Keratinocyte (primary cell): Measurements from ENCODE around the gene P2RY8. TPM values are rescaled to one million over a fixed set of nuclear protein-coding genes. Genes with fewer than 3 reads are reported as not detected.

Experiments
- DNase-seq: peaks from one replicate; pipeline ENCODE4 v3.0.0-alpha.2; 2011; ENCODE audit warnings: low read depth, missing footprints, low spot score
- FAIRE-seq: peaks from 2 replicates; lab custom pipeline; 2011; peaks lifted over from hg19 to GRCh38; lab: Jason Lieb, UNC
- H2AFZ ChIP-seq: 2 replicates; pipeline ENCODE4 v1.6.0; 2012; ENCODE audit warnings: low read length, control low read depth, inconsistent platforms; ENCODE audit not compliant: control insufficient read depth
- H3K27ac ChIP-seq: 2 replicates; pipeline ENCODE4 v1.5.1; 2011; ENCODE audit warnings: low read length; ENCODE audit not compliant: control insufficient read depth, insufficient read depth
- H3K27me3 ChIP-seq: 3 replicates; pipeline ENCODE4 v1.6.0; 2011; ENCODE audit warnings: low read length; ENCODE audit not compliant: control insufficient read depth, insufficient read depth; ENCODE audit errors: extremely low read depth
- H3K36me3 ChIP-seq, 2 experiments: 2 replicates in 1 of 2; 3 replicates in 1 of 2; pipeline ENCODE4 v1.5.1; 2011; ENCODE audit warnings: low read length in 2 of 2, mild to moderate bottlenecking in 1 of 2; ENCODE audit not compliant: control insufficient read depth in 2 of 2, insufficient read depth in 2 of 2; ENCODE audit errors: extremely low read depth in 1 of 2
- H3K4me1 ChIP-seq: 3 replicates; pipeline ENCODE4 v1.5.1; 2011; ENCODE audit warnings: low read length; ENCODE audit not compliant: control insufficient read depth, insufficient read depth; ENCODE audit errors: extremely low read depth
- H3K4me2 ChIP-seq: 3 replicates; pipeline ENCODE4 v1.6.0; 2011; ENCODE audit warnings: low read depth, low read length; ENCODE audit not compliant: control insufficient read depth, insufficient read depth; ENCODE audit errors: extremely low read depth
- H3K4me3 ChIP-seq, 3 experiments: fragments of 200-600 bp in 1 of 3; sonication (generic) in 1 of 3; 2 replicates in 2 of 3; 3 replicates in 1 of 3; pipeline ENCODE4 v1.5.1; 2011 to 2016; ENCODE audit warnings: low read length in 3 of 3, mild to moderate bottlenecking in 3 of 3, control low read depth in 2 of 3, inconsistent platforms in 1 of 3, low read depth in 1 of 3, mixed read lengths in 1 of 3, mixed run types in 1 of 3, moderate library complexity in 1 of 3; ENCODE audit not compliant: control insufficient read depth in 2 of 3, insufficient read depth in 2 of 3; ENCODE audit errors: extremely low read depth in 1 of 3
- H3K79me2 ChIP-seq: 2 replicates; pipeline ENCODE4 v1.6.0; 2012; ENCODE audit warnings: low read length; ENCODE audit not compliant: control insufficient read depth, insufficient read depth
- H3K9ac ChIP-seq: 3 replicates; pipeline ENCODE4 v1.6.0; 2011; ENCODE audit warnings: low read length; ENCODE audit not compliant: control insufficient read depth, insufficient read depth; ENCODE audit errors: extremely low read depth
- H3K9me1 ChIP-seq: 3 replicates; pipeline ENCODE4 v1.6.0; 2011; ENCODE audit warnings: low read length; ENCODE audit not compliant: control insufficient read depth, insufficient read depth; ENCODE audit errors: extremely low read depth
- H3K9me3 ChIP-seq: 2 replicates; pipeline ENCODE4 v1.5.1; 2012; ENCODE audit warnings: low read depth, low read length; ENCODE audit not compliant: control insufficient read depth
- H4K20me1 ChIP-seq: 3 replicates; pipeline ENCODE4 v1.6.0; 2011; ENCODE audit warnings: low read length; ENCODE audit not compliant: control insufficient read depth, insufficient read depth; ENCODE audit errors: extremely low read depth
- CTCF ChIP-seq, 3 experiments: IDR thresholded peaks in 1 of 3; conservative IDR thresholded peaks in 1 of 3; optimal IDR thresholded peaks in 1 of 3; 2 replicates in 2 of 3; 3 replicates in 1 of 3; pipeline versions ENCODE3 to v1.5.1; 2011; ENCODE audit warnings: low read length in 3 of 3, mild to moderate bottlenecking in 3 of 3, moderate library complexity in 2 of 3, control low read depth in 1 of 3, inconsistent platforms in 1 of 3; ENCODE audit not compliant: insufficient read depth in 2 of 3; ENCODE audit errors: extremely low read depth in 1 of 3
- EZH2 ChIP-seq: IDR thresholded peaks from one replicate; pipeline ENCODE4 v1.6.1; 2012; ENCODE audit warnings: inconsistent platforms, mild to moderate bottlenecking, low read length, moderate library complexity
- dilution Hi-C: fragments of 300-500 bp; cut with MboI; formaldehyde crosslinking; loops from one replicate; pipeline ENCODE4 v1.7.0; 2020; ENCODE audit warnings: low sequenced_read_pairs; ENCODE audit not compliant: extremely low pct_ligation_motif_present
- polyA plus RNA-seq, 5 experiments: library from polyadenylated mRNA; depleted of rRNA in 3 of 5; stranded (reverse) in 3 of 5; stranded (forward) in 1 of 5; unstranded in 1 of 5; fragments of >200 nt; gene quantifications; 1 replicate in 1 of 5; 2 replicates in 3 of 5; 3 replicates in 1 of 5; pipeline versions ENCODE4 v1.2.1 to v1.2.3, GENCODE V29; 2011 to 2012; ENCODE audit warnings: missing spikeins in 2 of 5, low read depth in 1 of 5, low replicate concordance in 1 of 5

Gene P2RY8
- polyA plus RNA-seq, 1 donor (not counting 4 experiments of a cell fraction or from before 2014, with no cell fraction given) = not detected

- Histone ChIP-seq H3K36me3 (no peaks in the 10 kb centered on the region), H2AFZ (no peak overlapping the region), H4K20me1 (no peaks in the 10 kb centered on the region), H3K27me3 (no peaks in the 10 kb centered on the region), H3K4me1 (no peaks in the 10 kb centered on the region), H3K79me2 (no peaks in the 10 kb centered on the region), H3K9me3 (peaks cover 4% of the 10 kb centered on the region), H3K9me1 (no peaks in the 10 kb centered on the region), H3K9ac (no peak overlapping the region), H3K27ac (no peak overlapping the region), H3K4me3 (no peak overlapping the region), H3K4me2 (no peak overlapping the region)
- TF ChIP-seq CTCF (optimal IDR thresholded peaks at IDR 0.05 in 1 of 3, IDR thresholded peaks at IDR 0.05 in 1 of 3, conservative IDR thresholded peaks at IDR 0.05 in 1 of 3; ENCODE audit: extremely low read depth in 1 of 3, insufficient read depth in 2 of 3, low read length in 3 of 3) = no peak
- no peak for TF ChIP-seq EZH2
- DNase-seq (no peak), FAIRE-seq (no peak)
- dilution Hi-C loops = no loop called here
Measured at GRCh38 chrX:1528186-1528883, 8.7 kb downstream of the P2RY8 start.

- dilution Hi-C loops = no loop called here
- Histone ChIP-seq H3K27ac (no peak overlapping the region), H3K4me1 (no peaks in the 10 kb centered on the region), H4K20me1 (no peaks in the 10 kb centered on the region), H3K4me3 (no peak overlapping the region), H3K4me2 (no peak overlapping the region), H3K9ac (no peak overlapping the region), H3K27me3 (no peaks in the 10 kb centered on the region), H3K9me3 (peaks cover 4% of the 10 kb centered on the region), H3K36me3 (no peaks in the 10 kb centered on the region), H2AFZ (no peak overlapping the region), H3K9me1 (no peaks in the 10 kb centered on the region), H3K79me2 (no peaks in the 10 kb centered on the region)
- DNase-seq (no peak), FAIRE-seq (no peak)
- TF ChIP-seq EZH2 (no peak), CTCF (optimal IDR thresholded peaks at IDR 0.05 in 1 of 3, IDR thresholded peaks at IDR 0.05 in 1 of 3, conservative IDR thresholded peaks at IDR 0.05 in 1 of 3; ENCODE audit: extremely low read depth in 1 of 3, insufficient read depth in 2 of 3, low read length in 3 of 3) (no peak)
Measured at GRCh38 chrX:1527457-1527856, 9.5 kb downstream of the P2RY8 start.
